Measurements from ENCODE around the gene SLC13A5. TPM values are rescaled to one million over a fixed set of nuclear protein-coding genes. Genes with fewer than 3 reads are reported as not detected.

SLC13A5 gene
- total RNA-seq, 1 experiment from 2014 or later: 0.10 TPM

DNA sequence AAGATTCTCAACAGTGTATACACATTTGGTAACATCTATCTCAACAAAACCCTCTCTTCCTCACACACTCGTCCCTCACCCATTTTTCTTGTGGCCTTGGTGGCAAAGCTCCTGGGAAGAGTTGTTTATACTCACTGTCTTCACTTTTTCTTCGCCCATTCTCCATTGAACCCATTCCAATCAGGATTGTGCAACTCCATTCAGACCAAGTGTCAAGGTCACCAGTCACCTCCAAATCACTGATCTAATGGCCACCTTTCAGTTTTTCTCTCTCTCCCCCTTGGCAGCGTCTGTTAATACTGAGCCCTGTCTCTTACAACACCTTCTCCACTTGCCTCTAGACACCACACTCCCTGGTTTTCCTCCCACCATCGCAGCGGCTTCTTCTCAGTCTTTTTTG is 8.6 kb upstream of the SLC13A5 start:
- H3K36me3 ChIP-seq (replicated peaks; ENCODE audit: control insufficient read depth, insufficient read depth, low read length): no peaks in the 10 kb centered on the region
- H3K4me3 ChIP-seq (ENCODE audit: insufficient read depth, low read depth, low read length): no peak overlapping the region
- no peak for DNase-seq
- no peaks in the 10 kb centered on the region for H3K27me3 ChIP-seq (ENCODE audit: control insufficient read depth, insufficient read depth, low read length)

GRCh38 chr17:6716736-6717135 is 3.6 kb upstream of the SLC13A5 start:
- H3K27me3 ChIP-seq (ENCODE audit: control insufficient read depth, insufficient read depth, low read length): peaks cover 22% of the 10 kb centered on the region
- H3K4me3 ChIP-seq (ENCODE audit: insufficient read depth, low read depth, low read length): no peak overlapping the region
- no peak for DNase-seq
- no peaks in the 10 kb centered on the region for H3K36me3 ChIP-seq (replicated peaks; ENCODE audit: control insufficient read depth, insufficient read depth, low read length)

- H3K36me3 ChIP-seq (replicated peaks; ENCODE audit: control insufficient read depth, insufficient read depth, low read length): no peaks in the 10 kb centered on the region
- peaks cover 22% of the 10 kb centered on the region for H3K27me3 ChIP-seq (ENCODE audit: control insufficient read depth, insufficient read depth, low read length)
- DNase-seq: no peak
- peak overlapping the region; percentile 64 for H3K4me3 ChIP-seq (ENCODE audit: insufficient read depth, low read depth, low read length)
Measured at GRCh38 chr17:6714315-6714874, 1.2 kb upstream of the SLC13A5 start.

- H3K4me3 ChIP-seq (ENCODE audit: insufficient read depth, low read depth, low read length): peak overlapping the region; percentile 64
- H3K36me3 ChIP-seq (replicated peaks; ENCODE audit: control insufficient read depth, insufficient read depth, low read length): no peaks in the 10 kb centered on the region
- peaks cover 22% of the 10 kb centered on the region for H3K27me3 ChIP-seq (ENCODE audit: control insufficient read depth, insufficient read depth, low read length)
- no peak for DNase-seq
Measured at GRCh38 chr17:6713918-6714271, 726 bp upstream of the SLC13A5 start.

GRCh38 chr17:6712854-6713129 is 377 bp downstream of the SLC13A5 start:
- Histone ChIP-seq H3K4me3 (ENCODE audit: insufficient read depth, low read depth, low read length) (peak overlapping the region; percentile 64), H3K36me3 (replicated peaks; ENCODE audit: control insufficient read depth, insufficient read depth, low read length) (no peaks in the 10 kb centered on the region)
- DNase-seq: peak; percentile 73

GRCh38 chr17:6712058-6712853 is 913 bp downstream of the SLC13A5 start:
- Histone ChIP-seq H3K27me3 (ENCODE audit: control insufficient read depth, insufficient read depth, low read length) (peaks cover 22% of the 10 kb centered on the region), H3K4me3 (ENCODE audit: insufficient read depth, low read depth, low read length) (peak overlapping the region; percentile 64), H3K36me3 (replicated peaks; ENCODE audit: control insufficient read depth, insufficient read depth, low read length) (no peaks in the 10 kb centered on the region)
- DNase-seq: peak; percentile 90

More at GRCh38 chr17:6712854-6713129, 377 bp downstream of the SLC13A5 start:
- H3K27me3 ChIP-seq (ENCODE audit: control insufficient read depth, insufficient read depth, low read length): peaks cover 22% of the 10 kb centered on the region

- H3K4me3 ChIP-seq (ENCODE audit: insufficient read depth, low read depth, low read length): no peak overlapping the region
- peak; percentile 18 for DNase-seq
- no peaks in the 10 kb centered on the region for H3K36me3 ChIP-seq (replicated peaks; ENCODE audit: control insufficient read depth, insufficient read depth, low read length)
- H3K27me3 ChIP-seq (ENCODE audit: control insufficient read depth, insufficient read depth, low read length): peaks cover 22% of the 10 kb centered on the region
Measured at GRCh38 chr17:6711681-6712057, 1.5 kb downstream of the SLC13A5 start.

GRCh38 chr17:6711081-6711674 is 2.0 kb downstream of the SLC13A5 start:
- Histone ChIP-seq H3K4me3 (ENCODE audit: insufficient read depth, low read depth, low read length) (no peak overlapping the region), H3K27me3 (ENCODE audit: control insufficient read depth, insufficient read depth, low read length) (peaks cover 22% of the 10 kb centered on the region), H3K36me3 (replicated peaks; ENCODE audit: control insufficient read depth, insufficient read depth, low read length) (no peaks in the 10 kb centered on the region)
- peak; percentile 42 for DNase-seq

GRCh38 chr17:6710317-6710716 is 2.9 kb downstream of the SLC13A5 start:
- DNase-seq: peak; percentile 26
- no peak overlapping the region for H3K4me3 ChIP-seq (ENCODE audit: insufficient read depth, low read depth, low read length)
- H3K27me3 ChIP-seq (ENCODE audit: control insufficient read depth, insufficient read depth, low read length): peaks cover 22% of the 10 kb centered on the region
- no peaks in the 10 kb centered on the region for H3K36me3 ChIP-seq (replicated peaks; ENCODE audit: control insufficient read depth, insufficient read depth, low read length)

DNA sequence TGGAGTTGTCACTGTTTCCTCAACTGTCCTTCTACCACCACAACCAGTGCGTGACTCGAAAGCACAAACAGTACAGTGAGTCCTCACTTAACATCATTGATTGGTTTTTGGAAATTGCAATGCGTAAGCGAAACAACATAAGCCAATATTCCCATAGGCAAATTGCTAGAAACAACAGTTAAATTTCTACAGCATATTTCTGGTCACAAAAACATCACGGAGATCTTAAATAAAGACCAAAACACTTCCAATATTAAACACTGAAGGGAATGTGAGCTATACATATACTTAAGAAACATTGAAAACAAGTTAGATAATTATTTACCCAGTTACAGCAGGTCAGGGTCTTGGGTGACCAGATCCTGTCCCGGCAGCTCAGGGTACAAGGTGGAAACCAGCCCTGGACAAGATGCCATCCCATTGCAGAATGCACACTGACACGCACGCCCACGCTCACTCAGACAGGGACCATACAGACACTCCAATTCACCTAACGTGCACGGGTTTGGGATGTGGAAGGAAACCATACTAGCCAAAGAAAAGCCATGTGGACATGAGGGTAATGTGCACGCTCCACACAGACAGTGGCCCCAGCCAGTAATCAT is 4.7 kb downstream of the SLC13A5 start:
- H3K36me3 ChIP-seq (replicated peaks; ENCODE audit: control insufficient read depth, insufficient read depth, low read length): no peaks in the 10 kb centered on the region
- peaks cover 12% of the 10 kb centered on the region for H3K27me3 ChIP-seq (ENCODE audit: control insufficient read depth, insufficient read depth, low read length)
- no peak overlapping the region for H3K4me3 ChIP-seq (ENCODE audit: insufficient read depth, low read depth, low read length)
- DNase-seq: peak; percentile 2

GRCh38 chr17:6706996-6707395 is 6.2 kb downstream of the SLC13A5 start:
- DNase-seq: no peak
- no peaks in the 10 kb centered on the region; the same call in 1 of the 2 replicates for H3K27me3 ChIP-seq (ENCODE audit: control insufficient read depth, insufficient read depth, low read length)
- no peaks in the 10 kb centered on the region for H3K36me3 ChIP-seq (replicated peaks; ENCODE audit: control insufficient read depth, insufficient read depth, low read length)
- H3K4me3 ChIP-seq (ENCODE audit: insufficient read depth, low read depth, low read length): no peak overlapping the region

DNA sequence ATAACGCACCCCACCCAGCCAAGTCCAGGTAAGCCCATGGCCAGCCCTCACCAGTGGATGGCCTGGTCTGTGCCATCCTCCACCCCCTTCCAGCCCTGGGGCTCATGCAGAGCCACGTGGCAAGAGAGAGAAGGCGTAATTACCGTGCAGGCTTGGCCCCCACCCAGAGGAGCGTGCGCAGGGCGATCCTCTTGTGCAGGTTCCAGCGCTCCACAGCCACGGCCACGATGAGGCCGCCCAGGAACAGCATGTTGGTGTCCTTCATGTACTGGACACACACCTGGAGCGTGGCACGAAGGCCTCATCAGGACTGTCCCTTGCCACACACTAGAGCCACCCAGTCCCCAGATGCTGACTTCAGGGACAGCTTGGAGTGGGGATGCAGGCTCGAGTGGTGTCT is 6.7 kb downstream of the SLC13A5 start:
- no peak overlapping the region for H3K4me3 ChIP-seq (ENCODE audit: insufficient read depth, low read depth, low read length)
- no peaks in the 10 kb centered on the region; the same call in 1 of the 2 replicates for H3K27me3 ChIP-seq (ENCODE audit: control insufficient read depth, insufficient read depth, low read length)
- no peak for DNase-seq
- H3K36me3 ChIP-seq (replicated peaks; ENCODE audit: control insufficient read depth, insufficient read depth, low read length): no peaks in the 10 kb centered on the region

- no peaks in the 10 kb centered on the region; the same call in 1 of the 2 replicates for H3K27me3 ChIP-seq (ENCODE audit: control insufficient read depth, insufficient read depth, low read length)
- no peak for DNase-seq
- no peak overlapping the region for H3K4me3 ChIP-seq (ENCODE audit: insufficient read depth, low read depth, low read length)
- H3K36me3 ChIP-seq (replicated peaks; ENCODE audit: control insufficient read depth, insufficient read depth, low read length): no peaks in the 10 kb centered on the region
Measured at GRCh38 chr17:6704470-6705052, 8.6 kb downstream of the SLC13A5 start.

- Histone ChIP-seq H3K27me3 (ENCODE audit: control insufficient read depth, insufficient read depth, low read length) (no peaks in the 10 kb centered on the region; the same call in 1 of the 2 replicates), H3K4me3 (ENCODE audit: insufficient read depth, low read depth, low read length) (no peak overlapping the region), H3K36me3 (replicated peaks; ENCODE audit: control insufficient read depth, insufficient read depth, low read length) (no peaks in the 10 kb centered on the region)
- DNase-seq: no peak
Measured at GRCh38 chr17:6703751-6704150, 9.4 kb downstream of the SLC13A5 start.

Data from H7 (cell line).